CD14-positive monocyte (primary cell): ENCODE data around the gene SCN10A. TPM values are rescaled to one million over a fixed set of nuclear protein-coding genes. Genes with fewer than 3 reads are reported as not detected.

Experiments used
- DNase-seq, 3 donors: peaks; one replicate each; pipeline ENCODE4 v3.0.0-alpha.2; 2011 to 2022
- H2AFZ ChIP-seq: 2 replicates; pipeline ENCODE4 v1.6.0; 2012; ENCODE audit warnings: mild to moderate bottlenecking, low read depth, low read length, inconsistent platforms; ENCODE audit not compliant: insufficient read depth, poor library complexity, severe bottlenecking
- H3K27ac ChIP-seq, 2 donors: 1 replicate in 1 of 2; 2 replicates in 1 of 2; pipeline ENCODE4 v1.5.1; 2012 to 2013; ENCODE audit warnings: low read length in 2 of 2, control low read depth in 1 of 2, inconsistent platforms in 1 of 2, low read depth in 1 of 2, mild to moderate bottlenecking in 1 of 2
- H3K27me3 ChIP-seq, 2 donors: one replicate each; pipeline versions ENCODE4 v1.6.0 to v1.6.1; 2011 to 2013; ENCODE audit warnings: low read length in 2 of 2; ENCODE audit not compliant: control insufficient read depth in 2 of 2, insufficient read depth in 2 of 2
- H3K36me3 ChIP-seq, 2 donors: replicated peaks in 1 of 2; 1 replicate in 1 of 2; 2 replicates in 1 of 2; pipeline versions ENCODE4 v1.5.1 to v1.6.1; 2012 to 2013; ENCODE audit warnings: low read length in 2 of 2, control low read depth in 1 of 2, inconsistent platforms in 1 of 2, mild to moderate bottlenecking in 1 of 2; ENCODE audit not compliant: insufficient read depth in 2 of 2, control insufficient read depth in 1 of 2
- H3K4me1 ChIP-seq, 2 donors: 1 replicate in 1 of 2; 2 replicates in 1 of 2; pipeline versions ENCODE4 v1.5.1 to v1.6.1; 2012 to 2013; ENCODE audit warnings: low read length in 2 of 2, control low read depth in 1 of 2, inconsistent platforms in 1 of 2, mild to moderate bottlenecking in 1 of 2, moderate library complexity in 1 of 2; ENCODE audit not compliant: insufficient read depth in 2 of 2, control insufficient read depth in 1 of 2
- H3K4me2 ChIP-seq: replicated peaks from 2 replicates; pipeline ENCODE3; 2012; ENCODE audit warnings: low read length, moderate library complexity, mild to moderate bottlenecking; ENCODE audit not compliant: poor library complexity, severe bottlenecking; ENCODE audit errors: extremely low read depth
- H3K4me3 ChIP-seq, 3 experiments: fragments of 200-600 bp in 1 of 3; sonication (generic) in 1 of 3; replicated peaks in 1 of 3; 1 replicate in 2 of 3; 2 replicates in 1 of 3; pipeline ENCODE4 v1.5.1; 2011 to 2013; ENCODE audit warnings: low read length in 3 of 3, mild to moderate bottlenecking in 3 of 3, control low read depth in 2 of 3, low read depth in 2 of 3, inconsistent platforms in 1 of 3, moderate library complexity in 1 of 3
- H3K79me2 ChIP-seq: 2 replicates; pipeline ENCODE4 v1.6.0; 2012; ENCODE audit warnings: mild to moderate bottlenecking, control low read depth, inconsistent platforms, low read length, moderate library complexity; ENCODE audit not compliant: insufficient read depth
- H3K9ac ChIP-seq: 2 replicates; pipeline ENCODE4 v1.6.0; 2017; ENCODE audit warnings: low read length, mild to moderate bottlenecking; ENCODE audit not compliant: insufficient read depth, poor library complexity, severe bottlenecking
- H3K9me3 ChIP-seq, 2 donors: replicated peaks in 1 of 2; 1 replicate in 1 of 2; 2 replicates in 1 of 2; pipeline versions ENCODE4 v1.5.1 to v1.6.1; 2012 to 2013; ENCODE audit warnings: low read length in 2 of 2, control low read depth in 1 of 2; ENCODE audit not compliant: control insufficient read depth in 1 of 2, insufficient read depth in 1 of 2
- H4K20me1 ChIP-seq: 2 replicates; pipeline ENCODE4 v1.6.0; 2012; ENCODE audit warnings: mild to moderate bottlenecking, low read length, control low read depth, moderate library complexity; ENCODE audit not compliant: insufficient read depth
- H3K27ac Mint-ChIP-seq, 7 donors: one replicate each; pipeline ENCODE4 v1.8.0; 2020; ENCODE audit warnings: mild to moderate bottlenecking in 7 of 7, mixed read lengths in 7 of 7, moderate library complexity in 6 of 7, inconsistent platforms in 2 of 7
- H3K27me3 Mint-ChIP-seq, 3 donors: one replicate each; pipeline ENCODE4 v1.8.0; 2021 to 2022; ENCODE audit warnings: low read depth in 3 of 3, mild to moderate bottlenecking in 3 of 3, mixed read lengths in 3 of 3, moderate library complexity in 3 of 3, inconsistent platforms in 1 of 3
- H3K36me3 Mint-ChIP-seq, 2 donors: one replicate each; pipeline ENCODE4 v1.8.0; 2020; ENCODE audit warnings: mixed read lengths in 2 of 2, inconsistent platforms in 1 of 2, mild to moderate bottlenecking in 1 of 2
- H3K4me1 Mint-ChIP-seq: one replicate; pipeline ENCODE4 v1.8.0; 2020; ENCODE audit warnings: mild to moderate bottlenecking, mixed read lengths
- H3K4me3 Mint-ChIP-seq, 2 donors: one replicate each; pipeline ENCODE4 v1.8.0; 2020; ENCODE audit warnings: mild to moderate bottlenecking in 2 of 2, mixed read lengths in 2 of 2, moderate library complexity in 1 of 2
- H3K9me3 Mint-ChIP-seq, 7 donors: one replicate each; pipeline ENCODE4 v1.8.0; 2020 to 2022; ENCODE audit warnings: mixed read lengths in 7 of 7, mild to moderate bottlenecking in 6 of 7, moderate library complexity in 6 of 7, inconsistent platforms in 2 of 7
- WGBS: methylation state at CpG from one replicate; pipeline ENCODE4 v1.1.5; 2013; ENCODE audit warnings: missing lambda C conversion rate; ENCODE audit not compliant: insufficient coverage; 5-methylcytosine and 5-hydroxymethylcytosine counted together
- intact Hi-C, 2 donors: fragments of 100-400 bp; cut with micrococcal nuclease; formaldehyde crosslinking; loops; one replicate each; pipeline versions ENCODE4 v1.15.0 to v1.15.1; 2023
- polyA plus RNA-seq, 3 donors: library from polyadenylated mRNA; depleted of rRNA in 1 of 3; unstranded in 2 of 3; stranded (reverse) in 1 of 3; fragments of 300-500 nt in 2 of 3; fragments of >200 nt in 1 of 3; fragmentation: Illumina TruSeq in 2 of 3; gene quantifications; 1 replicate in 2 of 3; 2 replicates in 1 of 3; pipeline ENCODE4 v1.2.3, GENCODE V29; 2012 to 2021
- TF ChIP-seq, protein P1 (sequence below): fragments of 200-600 bp; IDR thresholded peaks from one replicate; pipeline ENCODE4 v1.8.0; 2022; ENCODE audit warnings: antibody characterized with exemption, mild to moderate bottlenecking

Gene SCN10A
- polyA plus RNA-seq, 3 donors, result not detected

GRCh38 chr3:38738630-38739395 is 77.2 kb downstream of the SCN10A start:
- H3K4me3 Mint-ChIP-seq, result no peak overlapping the region
- 70% methylated on average over 9 of the region's 13 CpGs for WGBS

DNA sequence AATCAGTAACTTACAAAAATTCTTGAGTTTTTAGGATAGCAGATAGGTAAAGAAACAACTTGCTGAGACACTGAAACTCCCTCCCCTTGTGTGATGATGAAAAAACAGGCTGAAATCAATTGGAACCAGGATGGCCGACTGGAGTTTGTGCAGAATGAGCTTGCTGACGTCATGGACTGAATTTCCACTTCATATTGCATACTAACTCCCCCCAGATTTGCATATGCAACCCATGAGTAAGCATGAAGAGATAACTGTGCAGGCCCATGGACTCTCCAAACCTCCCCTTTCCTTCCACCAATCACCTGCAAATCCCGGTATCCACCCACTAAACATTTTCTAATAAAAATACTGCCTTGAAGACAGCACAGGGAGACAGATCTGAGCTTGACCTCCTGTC is 84.5 kb downstream of the SCN10A start:
- intact Hi-C loops, result no loop called here
- H3K79me2 ChIP-seq, result no peaks in the 10 kb centered on the region
- Mint-ChIP-seq H3K27me3 (peaks cover 2 to 7% (median 4%) of the 10 kb centered on the region in 3 donors), H3K27ac (no peak overlapping the region), H3K9me3 (peaks cover 0 to 1% (median 0%) of the 10 kb centered on the region in 7 donors), H3K4me3 (no peak overlapping the region), H3K36me3 (no peaks in the 10 kb centered on the region), H3K4me1 (no peaks in the 10 kb centered on the region)
- TF ChIP-seq, protein P1, sequence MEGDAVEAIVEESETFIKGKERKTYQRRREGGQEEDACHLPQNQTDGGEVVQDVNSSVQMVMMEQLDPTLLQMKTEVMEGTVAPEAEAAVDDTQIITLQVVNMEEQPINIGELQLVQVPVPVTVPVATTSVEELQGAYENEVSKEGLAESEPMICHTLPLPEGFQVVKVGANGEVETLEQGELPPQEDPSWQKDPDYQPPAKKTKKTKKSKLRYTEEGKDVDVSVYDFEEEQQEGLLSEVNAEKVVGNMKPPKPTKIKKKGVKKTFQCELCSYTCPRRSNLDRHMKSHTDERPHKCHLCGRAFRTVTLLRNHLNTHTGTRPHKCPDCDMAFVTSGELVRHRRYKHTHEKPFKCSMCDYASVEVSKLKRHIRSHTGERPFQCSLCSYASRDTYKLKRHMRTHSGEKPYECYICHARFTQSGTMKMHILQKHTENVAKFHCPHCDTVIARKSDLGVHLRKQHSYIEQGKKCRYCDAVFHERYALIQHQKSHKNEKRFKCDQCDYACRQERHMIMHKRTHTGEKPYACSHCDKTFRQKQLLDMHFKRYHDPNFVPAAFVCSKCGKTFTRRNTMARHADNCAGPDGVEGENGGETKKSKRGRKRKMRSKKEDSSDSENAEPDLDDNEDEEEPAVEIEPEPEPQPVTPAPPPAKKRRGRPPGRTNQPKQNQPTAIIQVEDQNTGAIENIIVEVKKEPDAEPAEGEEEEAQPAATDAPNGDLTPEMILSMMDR, result no peak
- H3K27me3 ChIP-seq, result no peaks in the 10 kb centered on the region
- H3K4me3 ChIP-seq, result no peak overlapping the region
- H3K4me2 ChIP-seq, result no peak overlapping the region
- H3K36me3 ChIP-seq, result no peaks in the 10 kb centered on the region
- H3K27ac ChIP-seq, result no peak overlapping the region
- H4K20me1 ChIP-seq, result no peaks in the 10 kb centered on the region
- H2AFZ ChIP-seq, result no peak overlapping the region
- H3K9me3 ChIP-seq, result no peaks in the 10 kb centered on the region
- no peak for DNase-seq
- 89% methylated on average over 2 of the region's 3 CpGs for WGBS
- no peaks in the 10 kb centered on the region for H3K4me1 ChIP-seq
- no peak overlapping the region for H3K9ac ChIP-seq

More at GRCh38 chr3:38738630-38739395, 77.2 kb downstream of the SCN10A start:
- intact Hi-C loops, result no loop called here
- H3K4me1 Mint-ChIP-seq, result peaks cover 5% of the 10 kb centered on the region
- Histone ChIP-seq H3K27ac (no peak overlapping the region), H3K9me3 (no peaks in the 10 kb centered on the region), H3K27me3 (no peaks in the 10 kb centered on the region), H3K4me3 (no peak overlapping the region), H2AFZ (no peak overlapping the region), H3K9ac (no peak overlapping the region), H3K36me3 (no peaks in the 10 kb centered on the region), H4K20me1 (no peaks in the 10 kb centered on the region), H3K79me2 (no peaks in the 10 kb centered on the region), H3K4me1 (no peaks in the 10 kb centered on the region), H3K4me2 (no peak overlapping the region)
- TF ChIP-seq, protein P1, result peak; percentile 25
- no peaks in the 10 kb centered on the region for H3K9me3 Mint-ChIP-seq
- DNase-seq, result no peak
- H3K27me3 Mint-ChIP-seq, result peaks cover 1 to 6% (median 3%) of the 10 kb centered on the region in 3 donors
- H3K36me3 Mint-ChIP-seq, result no peaks in the 10 kb centered on the region
- H3K27ac Mint-ChIP-seq, result no peak overlapping the region
